HG03571 (cell line): ENCODE data around the gene SIN3B.
"Not testable (repeated sequence)": the region's sequence is repeated elsewhere in the genome, so short reads cannot be mapped to it uniquely, and the experiment has no call there.

Experiments
- ATAC-seq: cut with Tn5 transposase; IDR thresholded peaks from one replicate; pipeline ENCODE4 v1.9.1; 2021; ENCODE audit not compliant: unreplicated experiment

Gene SIN3B

DNA sequence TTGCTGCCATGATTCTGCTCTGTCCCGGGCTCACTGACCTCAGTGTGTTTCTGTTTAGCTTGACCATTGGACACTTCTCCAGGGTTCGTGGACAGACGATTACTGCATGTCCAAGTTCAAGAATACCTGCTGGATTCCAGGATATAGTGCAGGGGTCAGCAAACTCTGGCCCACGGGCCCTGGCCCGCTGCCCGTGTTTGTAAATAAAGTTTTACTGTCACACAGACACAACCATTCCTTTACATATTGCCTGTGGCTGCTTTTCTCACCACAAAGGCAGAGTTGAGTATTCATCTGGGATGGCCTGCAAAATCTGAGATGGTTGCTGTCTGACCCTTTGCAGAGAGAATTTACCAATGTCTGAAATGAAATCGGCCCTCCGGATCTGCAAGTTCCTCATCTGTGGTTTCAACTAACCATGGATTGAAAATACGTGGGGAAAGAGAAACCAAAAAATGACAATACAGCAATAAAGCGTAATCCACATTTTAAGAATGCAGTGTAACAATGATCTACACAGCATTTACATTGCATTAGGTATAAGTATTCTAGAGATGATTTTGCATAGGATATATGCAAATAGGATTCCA lies 33.7 kb downstream of the SIN3B start:
- ATAC-seq, result no peak

GRCh38 chr19:16867211-16867610 lies 38.0 kb downstream of the SIN3B start:
- no peak for ATAC-seq

- ATAC-seq, result no peak
Measured at GRCh38 chr19:16868423-16869130, 39.4 kb downstream of the SIN3B start.

GRCh38 chr19:16869331-16869972 lies 40.3 kb downstream of the SIN3B start:
- ATAC-seq, result no peak

DNA sequence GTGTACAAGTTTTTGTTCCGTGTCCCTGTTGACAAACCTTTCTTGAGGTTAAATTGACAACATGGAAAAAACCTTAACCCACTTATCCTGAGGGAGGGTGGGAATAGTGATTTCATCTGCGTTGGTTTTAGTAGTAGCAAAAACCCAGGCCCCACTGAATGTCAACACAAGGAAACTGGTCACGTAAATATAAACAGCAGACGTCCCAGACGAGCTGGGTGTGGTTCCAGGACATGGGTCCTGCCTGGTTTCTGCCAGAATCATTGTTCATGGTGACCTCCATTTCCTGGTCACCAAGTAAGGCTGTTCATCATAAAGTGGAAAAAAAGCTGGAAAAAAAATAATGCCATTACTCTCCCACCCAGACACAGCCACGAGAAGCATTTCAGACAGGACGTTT lies 42.7 kb downstream of the SIN3B start:
- ATAC-seq, result no peak

- ATAC-seq, result no peak
Measured at GRCh38 chr19:16872728-16873127, 43.5 kb downstream of the SIN3B start.

DNA sequence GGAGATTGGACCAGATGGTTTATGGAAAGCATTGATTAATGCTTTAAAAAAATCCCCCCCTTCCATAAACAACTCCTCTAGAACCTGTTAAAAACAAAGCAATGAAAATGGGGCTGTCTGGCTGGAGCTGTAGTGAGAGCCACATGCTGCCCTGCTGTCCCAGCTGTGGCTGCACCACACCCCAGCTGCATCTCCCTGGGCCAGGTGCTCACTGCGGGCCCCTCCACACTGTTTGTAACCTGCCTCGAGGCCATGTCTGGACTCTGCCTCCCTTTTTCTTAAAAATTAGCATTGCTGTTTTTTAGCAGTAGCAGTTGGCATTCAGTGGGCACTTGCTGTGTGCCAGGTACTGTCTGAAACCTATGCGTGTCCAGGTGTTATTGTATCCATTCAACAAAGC lies 44.4 kb downstream of the SIN3B start:
- no peak for ATAC-seq

DNA sequence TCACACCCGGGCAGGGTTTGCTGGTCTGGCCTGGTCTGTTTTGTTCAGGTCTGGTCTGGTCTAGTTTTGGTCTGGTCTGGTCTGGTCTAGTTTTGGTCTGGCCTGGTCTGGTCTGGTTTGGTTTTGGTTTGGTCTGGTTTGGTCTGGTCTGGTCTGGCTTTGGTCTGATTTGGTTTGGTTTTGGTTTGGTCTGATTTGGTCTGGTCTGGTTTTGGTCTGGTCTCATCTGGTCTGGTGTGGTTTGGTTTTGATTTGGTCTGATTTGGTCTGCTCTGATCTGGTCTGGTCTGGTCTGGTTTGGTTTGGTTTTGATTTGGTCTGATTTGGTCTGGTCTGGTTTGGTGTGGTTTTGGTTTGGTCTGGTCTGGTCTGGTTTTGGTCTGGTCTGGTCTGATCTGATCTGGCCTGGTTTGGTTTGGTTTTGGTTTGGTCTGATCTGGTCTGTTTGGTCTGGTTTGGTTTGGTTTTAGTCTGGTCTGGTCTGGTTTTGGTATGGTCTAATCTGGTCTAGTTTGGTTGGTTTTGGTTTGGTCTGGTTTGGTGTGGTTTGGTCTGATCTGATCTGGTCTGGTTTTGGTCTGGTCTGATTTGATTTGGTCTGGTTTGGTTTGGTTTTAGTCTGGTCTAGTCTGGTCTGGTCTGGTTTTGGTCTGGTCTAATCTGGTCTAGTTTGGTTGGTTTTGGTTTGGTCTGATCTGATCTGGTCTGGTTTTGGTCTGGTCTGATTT lies 45.2 kb downstream of the SIN3B start:
- ATAC-seq, result no peak

- ATAC-seq, result not testable (repeated sequence)
Measured at GRCh38 chr19:16874978-16875299, 45.7 kb downstream of the SIN3B start.

DNA sequence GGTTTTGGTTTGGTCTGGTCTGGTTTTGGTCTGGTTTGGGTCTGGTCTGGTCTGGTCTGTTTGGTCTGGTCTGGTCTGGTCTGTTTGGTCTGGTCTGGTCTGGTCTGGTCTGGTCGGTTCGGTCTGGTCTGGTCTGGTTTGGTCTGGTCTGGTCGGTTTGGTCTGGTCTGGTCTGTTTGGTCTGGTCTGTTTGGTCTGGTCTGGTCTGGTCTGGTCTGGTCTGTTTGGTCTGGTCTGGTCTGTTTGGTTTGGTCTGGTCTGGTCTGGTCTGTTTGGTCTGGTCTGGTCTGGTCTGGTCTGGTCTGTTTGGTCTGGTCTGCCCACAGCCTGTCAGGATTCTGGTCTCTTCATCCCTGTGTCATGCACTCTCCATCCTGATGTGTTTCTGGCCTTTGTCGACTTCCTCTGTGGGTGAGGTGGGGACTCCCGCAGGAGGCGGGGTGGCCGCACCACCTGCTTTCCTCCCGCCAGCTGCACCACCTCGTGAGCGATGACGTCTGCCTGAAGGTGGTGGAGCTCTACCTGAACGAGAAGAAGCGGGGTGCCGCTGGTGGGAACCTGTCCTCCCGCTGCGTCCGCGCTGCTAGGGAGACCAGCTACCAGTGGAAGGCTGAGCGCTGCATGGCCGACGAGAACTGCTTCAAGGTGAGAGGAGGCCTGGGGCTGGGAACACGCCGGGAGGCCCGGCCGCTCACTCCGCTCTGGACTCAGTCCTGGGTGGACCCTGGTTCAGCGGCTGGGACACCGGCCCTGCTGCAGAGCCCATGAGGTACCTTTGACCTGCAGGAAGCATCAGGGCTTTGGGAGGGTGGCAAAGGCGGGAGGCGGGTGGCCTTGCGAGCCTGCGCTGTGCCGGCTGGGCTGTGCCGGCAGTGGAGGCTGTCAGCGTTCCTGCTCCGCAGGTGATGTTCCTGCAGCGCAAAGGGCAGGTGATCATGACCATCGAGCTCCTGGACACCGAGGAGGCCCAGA lies 46.7 kb downstream of the SIN3B start:
- ATAC-seq, result no peak

DNA sequence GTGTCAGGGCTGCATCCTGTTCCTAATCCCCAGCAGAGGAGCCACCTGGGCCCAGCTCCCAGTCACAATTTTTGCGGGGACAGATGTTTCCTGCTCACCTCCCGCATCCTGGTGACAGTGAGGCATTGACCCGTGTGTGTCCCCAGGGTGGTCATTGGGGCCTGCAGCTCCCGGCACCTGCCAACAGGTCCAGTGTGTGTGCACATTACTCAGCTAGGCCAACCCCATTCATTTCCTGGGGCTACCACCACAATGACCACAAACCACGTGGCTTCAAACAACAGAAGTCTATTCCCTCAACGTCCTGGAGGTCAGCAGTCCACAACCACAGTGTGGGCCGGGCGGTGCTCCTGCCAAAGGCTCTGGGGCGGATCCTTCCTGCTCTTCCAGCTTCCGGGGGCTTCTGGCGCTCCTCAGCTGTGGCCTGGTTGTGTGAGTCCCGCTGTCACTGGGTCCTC lies 47.7 kb downstream of the SIN3B start:
- no peak for ATAC-seq

GRCh38 chr19:16877581-16877980 lies 48.4 kb downstream of the SIN3B start:
- ATAC-seq, result no peak

DNA sequence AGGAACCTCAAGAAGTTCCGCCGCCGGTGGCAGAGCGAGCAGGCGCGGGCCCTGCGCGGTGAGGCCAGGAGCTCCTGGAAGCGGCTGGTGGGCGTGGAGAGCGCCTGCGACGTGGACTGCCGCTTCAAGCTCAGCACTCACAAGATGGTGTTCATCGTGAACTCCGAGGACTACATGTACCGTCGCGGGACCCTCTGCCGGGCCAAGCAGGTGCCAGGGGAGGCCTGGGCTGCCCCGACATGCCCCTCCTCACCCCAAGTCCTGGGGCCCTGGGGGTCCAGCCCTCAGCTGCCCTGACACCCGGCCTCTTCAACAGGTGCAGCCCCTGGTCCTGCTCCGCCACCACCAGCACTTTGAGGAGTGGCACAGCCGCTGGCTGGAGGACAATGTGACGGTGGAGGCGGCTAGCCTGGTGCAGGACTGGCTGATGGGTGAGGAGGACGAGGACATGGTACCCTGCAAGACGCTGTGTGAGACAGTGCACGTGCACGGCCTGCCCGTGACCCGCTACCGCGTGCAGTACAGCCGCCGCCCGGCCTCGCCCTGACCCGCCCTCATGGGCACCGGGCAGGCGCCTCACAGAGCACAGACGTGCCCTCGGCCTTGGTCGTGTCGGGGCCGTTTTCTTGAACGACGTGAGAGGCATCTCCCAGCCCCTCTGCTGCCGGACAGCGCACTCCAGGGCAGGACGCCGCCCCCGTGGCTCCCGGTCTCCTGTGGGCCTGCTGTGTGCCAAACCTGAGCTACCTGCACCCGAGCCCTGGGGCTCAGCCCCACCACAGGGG lies 49.2 kb downstream of the SIN3B start:
- ATAC-seq, result no peak

GRCh38 chr19:16880884-16881554 lies 51.8 kb downstream of the SIN3B start:
- ATAC-seq, result no peak

DNA sequence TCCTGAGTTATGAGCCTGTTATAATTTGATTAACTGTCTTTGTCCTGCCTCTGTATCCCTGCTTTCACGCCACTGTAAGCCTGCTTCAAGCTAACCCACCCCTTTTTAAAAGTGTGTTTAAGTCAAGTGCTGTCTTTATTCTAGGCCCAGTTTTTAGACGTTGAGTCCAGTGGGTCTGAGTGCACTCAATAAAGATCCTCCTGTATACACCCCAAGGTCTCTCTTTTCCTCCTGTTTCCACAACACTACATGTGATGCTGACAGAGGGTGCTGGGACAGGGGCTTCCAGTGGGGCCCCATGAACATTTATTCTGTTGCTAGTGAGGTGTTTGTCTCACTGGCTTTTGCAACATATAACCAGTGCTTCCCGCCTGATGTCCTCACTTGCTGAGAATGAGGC lies 52.9 kb downstream of the SIN3B start:
- ATAC-seq, result no peak

- ATAC-seq, result no peak
Measured at GRCh38 chr19:16883522-16883921, 54.3 kb downstream of the SIN3B start.

DNA sequence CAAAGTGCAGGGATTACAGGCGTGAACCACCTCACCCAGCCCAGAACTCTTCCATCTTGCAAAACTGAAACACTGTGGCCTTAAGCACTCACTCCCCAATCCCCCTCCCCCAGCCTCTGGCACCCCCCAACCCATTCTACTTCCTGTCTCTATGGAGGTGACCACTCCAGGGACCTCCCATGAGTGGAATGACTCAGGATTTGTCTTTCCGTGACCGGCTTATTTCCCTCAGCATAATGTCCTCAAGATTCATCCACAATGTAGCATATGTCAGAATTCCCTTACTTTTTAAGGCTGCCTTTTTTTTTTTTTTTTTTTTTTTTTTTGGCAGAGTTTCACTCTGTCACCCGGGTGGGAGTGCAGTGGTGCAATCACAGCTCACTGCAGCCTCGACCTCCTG lies 56.0 kb downstream of the SIN3B start:
- ATAC-seq, result no peak

DNA sequence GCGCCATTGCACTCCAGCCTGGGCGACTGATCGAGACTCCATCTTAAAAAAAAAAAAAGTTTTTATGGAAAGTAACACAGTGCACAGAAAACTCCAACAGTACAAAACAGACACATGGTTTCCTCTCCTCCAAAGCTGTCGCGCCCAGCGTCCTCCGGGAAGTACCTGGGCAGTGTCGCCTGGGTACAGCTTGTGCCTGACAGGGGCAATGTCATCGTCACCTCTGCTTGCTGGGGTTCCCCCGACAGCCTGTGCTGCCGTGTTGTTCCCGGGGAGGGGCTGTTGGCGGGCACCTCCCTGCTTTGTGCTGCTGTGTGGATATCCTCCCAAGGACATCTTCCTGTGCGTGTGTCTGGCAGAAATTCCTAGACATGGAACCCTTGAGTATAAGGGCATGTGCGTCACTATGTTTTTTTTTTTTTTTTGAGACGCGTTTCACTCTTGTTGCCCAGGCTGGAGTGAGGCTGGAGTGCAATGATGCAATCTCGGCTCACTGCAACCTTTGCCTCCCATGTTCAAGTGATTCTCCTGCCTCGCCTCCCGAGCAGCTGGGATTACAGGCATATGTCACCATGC lies 57.2 kb downstream of the SIN3B start:
- no peak for ATAC-seq
